GM12878 (cell line): ENCODE results near the gene VPS26B.

Source experiments
- NBN ChIP-seq: fragments of 450-650 bp; IDR thresholded peaks from 2 replicates; pipeline ENCODE4 v1.6.1; 2016
- SKIL ChIP-seq: fragments of 450-650 bp; IDR thresholded peaks from 2 replicates; pipeline ENCODE4 v1.6.1; 2017; ENCODE audit warnings: mild to moderate bottlenecking, low read depth, inconsistent platforms; ENCODE audit not compliant: poor library complexity, severe bottlenecking
- USF2 ChIP-seq: IDR thresholded peaks from 2 replicates; pipeline ENCODE4 v1.6.1; 2011; ENCODE audit warnings: low read depth, low read length, improper control_type of control experiment, borderline replicate concordance
- ZNF24 ChIP-seq: fragments of 450-650 bp; IDR thresholded peaks from 2 replicates; pipeline ENCODE4 v1.6.1; 2017; ENCODE audit warnings: antibody characterized with exemption, mild to moderate bottlenecking
- TF ChIP-seq, protein P1 (sequence below), 3 experiments: IDR thresholded peaks in 2 of 3; conservative IDR thresholded peaks in 1 of 3; 2 replicates each; pipeline ENCODE4 v1.5.1; 2011; ENCODE audit warnings: low read depth in 3 of 3, low read length in 3 of 3, mild to moderate bottlenecking in 3 of 3, control low read depth in 2 of 3, moderate library complexity in 2 of 3, inconsistent platforms in 1 of 3, mixed read lengths in 1 of 3; ENCODE audit not compliant: control insufficient read depth in 2 of 3, insufficient read depth in 1 of 3; ENCODE audit errors: extremely low read depth in 1 of 3

DNA sequence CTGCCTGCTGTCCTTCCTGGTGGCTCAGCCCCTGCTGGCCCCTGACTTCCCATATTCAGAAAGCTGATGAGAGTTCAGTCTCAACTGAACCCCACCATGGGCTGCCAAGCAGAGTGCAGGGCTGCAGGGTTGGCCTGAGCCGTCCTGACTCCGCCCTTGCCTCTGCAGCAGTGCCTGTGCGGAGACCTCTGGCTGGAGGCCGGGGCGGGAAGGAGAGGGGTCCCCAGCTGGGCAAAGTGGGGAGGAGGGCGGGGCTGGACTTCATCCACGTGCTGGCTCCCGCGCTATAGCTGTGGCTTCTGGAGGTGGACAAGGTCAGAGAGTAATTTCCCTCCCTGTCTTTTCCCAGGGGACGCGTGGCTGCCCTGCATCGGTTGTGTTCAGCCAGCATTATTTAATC is 65.3 kb downstream of the VPS26B start:
- TF ChIP-seq, protein P1, sequence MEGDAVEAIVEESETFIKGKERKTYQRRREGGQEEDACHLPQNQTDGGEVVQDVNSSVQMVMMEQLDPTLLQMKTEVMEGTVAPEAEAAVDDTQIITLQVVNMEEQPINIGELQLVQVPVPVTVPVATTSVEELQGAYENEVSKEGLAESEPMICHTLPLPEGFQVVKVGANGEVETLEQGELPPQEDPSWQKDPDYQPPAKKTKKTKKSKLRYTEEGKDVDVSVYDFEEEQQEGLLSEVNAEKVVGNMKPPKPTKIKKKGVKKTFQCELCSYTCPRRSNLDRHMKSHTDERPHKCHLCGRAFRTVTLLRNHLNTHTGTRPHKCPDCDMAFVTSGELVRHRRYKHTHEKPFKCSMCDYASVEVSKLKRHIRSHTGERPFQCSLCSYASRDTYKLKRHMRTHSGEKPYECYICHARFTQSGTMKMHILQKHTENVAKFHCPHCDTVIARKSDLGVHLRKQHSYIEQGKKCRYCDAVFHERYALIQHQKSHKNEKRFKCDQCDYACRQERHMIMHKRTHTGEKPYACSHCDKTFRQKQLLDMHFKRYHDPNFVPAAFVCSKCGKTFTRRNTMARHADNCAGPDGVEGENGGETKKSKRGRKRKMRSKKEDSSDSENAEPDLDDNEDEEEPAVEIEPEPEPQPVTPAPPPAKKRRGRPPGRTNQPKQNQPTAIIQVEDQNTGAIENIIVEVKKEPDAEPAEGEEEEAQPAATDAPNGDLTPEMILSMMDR (IDR thresholded peaks at IDR 0.05 in 2 of 3, conservative IDR thresholded peaks at IDR 0.05 in 1 of 3; ENCODE audit: control insufficient read depth in 2 of 3, extremely low read depth in 1 of 3, insufficient read depth in 1 of 3, low read depth in 3 of 3, low read length in 3 of 3) = no peak
- TF ChIP-seq NBN (no peak), ZNF24 (no peak), USF2 (no peak), SKIL (no peak)
